Endothelial cell of hepatic sinusoid (primary cell): ENCODE measurements around the gene DIAPH2.

ENCODE experiments used
- in situ Hi-C: cut with HindIII; loops from 2 replicates; pipeline ENCODE4 v1.10.0; 2017; ENCODE audit warnings: low sequenced_read_pairs

DIAPH2 gene

GRCh38 chrX:97158269-97158668 is 473.6 kb downstream of the DIAPH2 start:
- in situ Hi-C loops, result no loop called here

GRCh38 chrX:97159916-97160800 is 475.5 kb downstream of the DIAPH2 start:
- in situ Hi-C loops, result no loop called here

- in situ Hi-C loops, result no loop called here
These were observed 482.7 kb downstream of the DIAPH2 start for GRCh38 chrX:97167333-97167732.

GRCh38 chrX:97168646-97169045 is 484.0 kb downstream of the DIAPH2 start:
- in situ Hi-C loops, result no loop called here

GRCh38 chrX:97175147-97175546 is 490.5 kb downstream of the DIAPH2 start:
- in situ Hi-C loops, result no loop called here

- in situ Hi-C loops, result no loop called here
These were observed 505.0 kb downstream of the DIAPH2 start for GRCh38 chrX:97189668-97190067.

- in situ Hi-C loops, result no loop called here
These were observed 514.9 kb downstream of the DIAPH2 start for GRCh38 chrX:97199501-97199900.

GRCh38 chrX:97200454-97200853 is 515.8 kb downstream of the DIAPH2 start:
- in situ Hi-C loops, result no loop called here

- in situ Hi-C loops, result no loop called here
These were observed 525.9 kb downstream of the DIAPH2 start for GRCh38 chrX:97210501-97210900.

- in situ Hi-C loops, result no loop called here
These were observed 526.4 kb downstream of the DIAPH2 start for GRCh38 chrX:97211070-97211469.

GRCh38 chrX:97215186-97215585 is 530.5 kb downstream of the DIAPH2 start:
- in situ Hi-C loops, result no loop called here

GRCh38 chrX:97224148-97224547 is 539.5 kb downstream of the DIAPH2 start:
- in situ Hi-C loops, result no loop called here

- in situ Hi-C loops, result no loop called here
These were observed 544.7 kb downstream of the DIAPH2 start for GRCh38 chrX:97229318-97229717.

GRCh38 chrX:97230948-97231347 is 546.3 kb downstream of the DIAPH2 start:
- in situ Hi-C loops, result no loop called here

- in situ Hi-C loops, result no loop called here
These were observed 549.9 kb downstream of the DIAPH2 start for GRCh38 chrX:97234471-97235081.

GRCh38 chrX:97238632-97239031 is 554.0 kb downstream of the DIAPH2 start:
- in situ Hi-C loops, result no loop called here

- in situ Hi-C loops, result no loop called here
These were observed 567.5 kb downstream of the DIAPH2 start for GRCh38 chrX:97252111-97252510.

GRCh38 chrX:97260679-97261078 is 576.0 kb downstream of the DIAPH2 start:
- in situ Hi-C loops, result no loop called here

GRCh38 chrX:97266406-97267121 is 581.9 kb downstream of the DIAPH2 start:
- in situ Hi-C loops, result no loop called here

GRCh38 chrX:97267396-97268181 is 582.9 kb downstream of the DIAPH2 start:
- in situ Hi-C loops, result no loop called here

GRCh38 chrX:97268182-97268680 is 583.6 kb downstream of the DIAPH2 start:
- in situ Hi-C loops, result no loop called here
